ENCODE results near the gene WNT11. TPM values are rescaled to one million over a fixed set of nuclear protein-coding genes. Genes with fewer than 3 reads are reported as not detected.
A peak's percentile ranks its signal among the peaks of the same experiment; 100 is the strongest.

WNT11 gene
- total RNA-seq: under 0.01 and 0.36 TPM in 2 replicates

GRCh38 chr11:76206327-76207081 is at the start of gene WNT11:
TSS of gene WNT11 (minus strand) at chr11:76206502. CDS start at chr11:76206407, 95 bp downstream.
- peak within 1 kb of the TSS; percentile 66 for H3K4me3 ChIP-seq (ENCODE audit: insufficient read depth, low read length)
- no peak for TF ChIP-seq CTCF (IDR thresholded peaks at IDR 0.05; ENCODE audit: extremely low read depth, low read depth, low read length)
- H3K36me3 ChIP-seq (ENCODE audit: insufficient read depth, low read length): no peaks in the 10 kb centered on the region
- peaks cover 2% of the 10 kb centered on the region for H4K20me1 ChIP-seq (ENCODE audit: insufficient read depth, low read length)
- peak within 1 kb of the TSS; percentile 81 for H2AFZ ChIP-seq (ENCODE audit: low read length)
- peaks cover 63% of the 10 kb centered on the region for H3K27me3 ChIP-seq (ENCODE audit: insufficient read depth, low read length)
- H3K9me3 ChIP-seq (ENCODE audit: low read depth, low read length): no peaks in the 10 kb centered on the region
- H3K27ac ChIP-seq (ENCODE audit: low read depth, low read length): no peak within 1 kb of the TSS
- peak; percentile 92 for DNase-seq (ENCODE audit: insufficient read length, low spot score, missing footprints)
- no peaks in the 10 kb centered on the region for H3K79me2 ChIP-seq (ENCODE audit: insufficient read depth, low read length)
- peak within 1 kb of the TSS; percentile 87 for H3K4me2 ChIP-seq (ENCODE audit: insufficient read depth, low read length)
- peaks cover 22% of the 10 kb centered on the region for H3K4me1 ChIP-seq (ENCODE audit: insufficient read depth, low read length)

- Histone ChIP-seq H3K27me3 (ENCODE audit: insufficient read depth, low read length) (peaks cover 40% of the 10 kb centered on the region), H3K4me1 (ENCODE audit: insufficient read depth, low read length) (peaks cover 3% of the 10 kb centered on the region), H2AFZ (ENCODE audit: low read length) (no peak overlapping the region), H4K20me1 (ENCODE audit: insufficient read depth, low read length) (no peaks in the 10 kb centered on the region), H3K36me3 (ENCODE audit: insufficient read depth, low read length) (no peaks in the 10 kb centered on the region), H3K4me2 (ENCODE audit: insufficient read depth, low read length) (no peak overlapping the region), H3K27ac (ENCODE audit: low read depth, low read length) (no peak overlapping the region), H3K4me3 (ENCODE audit: insufficient read depth, low read length) (no peak overlapping the region), H3K9me3 (ENCODE audit: low read depth, low read length) (no peaks in the 10 kb centered on the region), H3K79me2 (ENCODE audit: insufficient read depth, low read length) (no peaks in the 10 kb centered on the region)
- no peak for DNase-seq (ENCODE audit: insufficient read length, low spot score, missing footprints)
- no peak for TF ChIP-seq CTCF (IDR thresholded peaks at IDR 0.05; ENCODE audit: extremely low read depth, low read depth, low read length)
Observed at GRCh38 chr11:76253416-76253815, 47.1 kb upstream of the WNT11 start.

- no peak for DNase-seq (ENCODE audit: insufficient read length, low spot score, missing footprints)
- H3K27ac ChIP-seq (ENCODE audit: low read depth, low read length): no peak overlapping the region
- H3K27me3 ChIP-seq (ENCODE audit: insufficient read depth, low read length): peaks cover 33% of the 10 kb centered on the region
- no peaks in the 10 kb centered on the region for H3K79me2 ChIP-seq (ENCODE audit: insufficient read depth, low read length)
- H3K4me2 ChIP-seq (ENCODE audit: insufficient read depth, low read length): no peak overlapping the region
- no peaks in the 10 kb centered on the region for H3K36me3 ChIP-seq (ENCODE audit: insufficient read depth, low read length)
- H3K9me3 ChIP-seq (ENCODE audit: low read depth, low read length): no peaks in the 10 kb centered on the region
- TF ChIP-seq CTCF (IDR thresholded peaks at IDR 0.05; ENCODE audit: extremely low read depth, low read depth, low read length): no peak
- peaks cover 3% of the 10 kb centered on the region for H3K4me1 ChIP-seq (ENCODE audit: insufficient read depth, low read length)
- H4K20me1 ChIP-seq (ENCODE audit: insufficient read depth, low read length): no peaks in the 10 kb centered on the region
- H3K4me3 ChIP-seq (ENCODE audit: insufficient read depth, low read length): no peak overlapping the region
- no peak overlapping the region for H2AFZ ChIP-seq (ENCODE audit: low read length)
Observed at GRCh38 chr11:76252631-76253070, 46.3 kb upstream of the WNT11 start.

- Histone ChIP-seq H4K20me1 (ENCODE audit: insufficient read depth, low read length) (no peaks in the 10 kb centered on the region), H3K9me3 (ENCODE audit: low read depth, low read length) (no peaks in the 10 kb centered on the region), H3K79me2 (ENCODE audit: insufficient read depth, low read length) (no peaks in the 10 kb centered on the region), H3K4me3 (ENCODE audit: insufficient read depth, low read length) (no peak overlapping the region), H2AFZ (ENCODE audit: low read length) (no peak overlapping the region), H3K4me1 (ENCODE audit: insufficient read depth, low read length) (peaks cover 3% of the 10 kb centered on the region), H3K4me2 (ENCODE audit: insufficient read depth, low read length) (no peak overlapping the region), H3K27me3 (ENCODE audit: insufficient read depth, low read length) (peaks cover 30% of the 10 kb centered on the region), H3K36me3 (ENCODE audit: insufficient read depth, low read length) (no peaks in the 10 kb centered on the region), H3K27ac (ENCODE audit: low read depth, low read length) (no peak overlapping the region)
- DNase-seq (ENCODE audit: insufficient read length, low spot score, missing footprints): no peak
- no peak for TF ChIP-seq CTCF (IDR thresholded peaks at IDR 0.05; ENCODE audit: extremely low read depth, low read depth, low read length)
Observed at GRCh38 chr11:76251576-76251975, 45.3 kb upstream of the WNT11 start.

Data from osteoblast (primary cell).